Measurements from ENCODE around the gene C22orf39.

Gene C22orf39

GRCh38 chr22:19478045-19478900, 30.8 kb upstream of the C22orf39 start:
- TF ChIP-seq, protein P1, sequence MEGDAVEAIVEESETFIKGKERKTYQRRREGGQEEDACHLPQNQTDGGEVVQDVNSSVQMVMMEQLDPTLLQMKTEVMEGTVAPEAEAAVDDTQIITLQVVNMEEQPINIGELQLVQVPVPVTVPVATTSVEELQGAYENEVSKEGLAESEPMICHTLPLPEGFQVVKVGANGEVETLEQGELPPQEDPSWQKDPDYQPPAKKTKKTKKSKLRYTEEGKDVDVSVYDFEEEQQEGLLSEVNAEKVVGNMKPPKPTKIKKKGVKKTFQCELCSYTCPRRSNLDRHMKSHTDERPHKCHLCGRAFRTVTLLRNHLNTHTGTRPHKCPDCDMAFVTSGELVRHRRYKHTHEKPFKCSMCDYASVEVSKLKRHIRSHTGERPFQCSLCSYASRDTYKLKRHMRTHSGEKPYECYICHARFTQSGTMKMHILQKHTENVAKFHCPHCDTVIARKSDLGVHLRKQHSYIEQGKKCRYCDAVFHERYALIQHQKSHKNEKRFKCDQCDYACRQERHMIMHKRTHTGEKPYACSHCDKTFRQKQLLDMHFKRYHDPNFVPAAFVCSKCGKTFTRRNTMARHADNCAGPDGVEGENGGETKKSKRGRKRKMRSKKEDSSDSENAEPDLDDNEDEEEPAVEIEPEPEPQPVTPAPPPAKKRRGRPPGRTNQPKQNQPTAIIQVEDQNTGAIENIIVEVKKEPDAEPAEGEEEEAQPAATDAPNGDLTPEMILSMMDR (IDR thresholded peaks at IDR 0.05) = no peak
- Histone ChIP-seq H3K4me3 (ENCODE audit: low read depth, low read length) (peak overlapping the region; percentile 82), H3K4me1 (peaks cover 4% of the 10 kb centered on the region), H3K4me2 (ENCODE audit: low read length) (peak overlapping the region; percentile 100), H3K27me3 (ENCODE audit: control insufficient read depth, insufficient read depth, low read length) (no peaks in the 10 kb centered on the region), H3K79me2 (peaks cover 10% of the 10 kb centered on the region), H3K9ac (no peak overlapping the region), H3K9me3 (ENCODE audit: control insufficient read depth, low read length) (no peaks in the 10 kb centered on the region), H2AFZ (peak overlapping the region; percentile 81), H3K27ac (peak overlapping the region; percentile 97), H3K36me3 (ENCODE audit: control insufficient read depth, insufficient read depth, low read length) (no peaks in the 10 kb centered on the region)

- no peak overlapping the region for H2AFZ ChIP-seq
- no peaks in the 10 kb centered on the region for H3K9me3 ChIP-seq (ENCODE audit: control insufficient read depth, low read length)
- H3K36me3 ChIP-seq (ENCODE audit: control insufficient read depth, insufficient read depth, low read length) = no peaks in the 10 kb centered on the region
- H3K4me3 ChIP-seq (ENCODE audit: low read depth, low read length) = peak overlapping the region; percentile 82
- no peaks in the 10 kb centered on the region for H3K27me3 ChIP-seq (ENCODE audit: control insufficient read depth, insufficient read depth, low read length)
- H3K4me2 ChIP-seq (ENCODE audit: low read length) = peak overlapping the region; percentile 100
- no peak overlapping the region for H3K27ac ChIP-seq
- peaks cover 10% of the 10 kb centered on the region for H3K79me2 ChIP-seq
- peaks cover 4% of the 10 kb centered on the region for H3K4me1 ChIP-seq
- TF ChIP-seq, protein P1 (IDR thresholded peaks at IDR 0.05) = no peak
- no peak overlapping the region for H3K9ac ChIP-seq
Measured at GRCh38 chr22:19477321-19478044, 30.0 kb upstream of the C22orf39 start.

DNA sequence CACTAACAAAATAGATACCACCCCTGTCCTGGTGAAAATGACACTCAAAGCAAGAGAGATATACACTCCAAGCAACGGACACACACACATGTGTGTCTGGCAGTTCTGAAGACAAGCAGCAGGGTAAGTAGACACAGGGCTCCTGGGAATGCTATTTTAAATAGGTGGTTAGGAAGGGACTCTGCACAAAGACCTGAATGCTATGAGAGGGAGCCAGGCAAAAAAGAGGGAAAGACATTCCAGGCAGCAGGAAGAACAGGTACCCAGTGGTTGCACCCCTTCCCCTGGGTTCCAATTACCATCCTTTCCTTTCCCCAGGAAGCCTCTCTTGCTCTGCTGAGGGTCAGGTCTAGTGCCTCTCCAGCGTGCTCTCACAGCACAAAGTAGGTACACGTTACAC, 28.5 kb upstream of the C22orf39 start:
- Histone ChIP-seq H3K4me3 (ENCODE audit: low read depth, low read length) (no peak overlapping the region), H3K27ac (no peak overlapping the region), H3K9me3 (ENCODE audit: control insufficient read depth, low read length) (no peaks in the 10 kb centered on the region), H3K9ac (no peak overlapping the region), H3K4me1 (peaks cover 4% of the 10 kb centered on the region), H2AFZ (no peak overlapping the region), H3K79me2 (peaks cover 10% of the 10 kb centered on the region), H3K4me2 (ENCODE audit: low read length) (no peak overlapping the region), H3K36me3 (ENCODE audit: control insufficient read depth, insufficient read depth, low read length) (no peaks in the 10 kb centered on the region), H3K27me3 (ENCODE audit: control insufficient read depth, insufficient read depth, low read length) (no peaks in the 10 kb centered on the region)
- TF ChIP-seq, protein P1 (IDR thresholded peaks at IDR 0.05) = no peak

DNA sequence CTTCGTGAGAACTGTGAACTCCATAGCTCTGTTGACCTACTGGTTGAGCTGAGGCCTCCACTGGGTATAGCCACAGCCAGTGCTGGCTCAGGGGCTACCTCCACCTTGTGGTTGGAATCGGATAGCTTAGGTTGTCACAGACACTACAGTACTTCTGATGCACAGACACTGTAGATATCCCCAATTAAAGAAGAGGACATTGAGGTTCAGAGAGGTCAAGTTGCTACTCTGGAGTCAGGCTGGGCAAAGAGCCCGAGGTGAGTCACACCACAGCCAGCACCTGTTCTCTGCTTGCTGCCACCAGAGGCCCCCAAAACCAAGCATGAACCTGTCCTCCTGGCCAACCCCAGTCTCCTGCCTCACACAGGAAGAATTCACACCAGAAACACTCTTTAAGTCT, 26.1 kb upstream of the C22orf39 start:
- H3K9me3 ChIP-seq (ENCODE audit: control insufficient read depth, low read length) = no peaks in the 10 kb centered on the region
- H3K27me3 ChIP-seq (ENCODE audit: control insufficient read depth, insufficient read depth, low read length) = no peaks in the 10 kb centered on the region
- H3K4me1 ChIP-seq = peaks cover 4% of the 10 kb centered on the region
- no peak overlapping the region for H3K4me2 ChIP-seq (ENCODE audit: low read length)
- no peak overlapping the region for H3K27ac ChIP-seq
- no peaks in the 10 kb centered on the region for H3K36me3 ChIP-seq (ENCODE audit: control insufficient read depth, insufficient read depth, low read length)
- TF ChIP-seq, protein P1 (IDR thresholded peaks at IDR 0.05) = no peak
- H3K9ac ChIP-seq = no peak overlapping the region
- no peak overlapping the region for H3K4me3 ChIP-seq (ENCODE audit: low read depth, low read length)
- peaks cover 9% of the 10 kb centered on the region for H3K79me2 ChIP-seq
- no peak overlapping the region for H2AFZ ChIP-seq
